GM04504 (cell line): ENCODE measurements around the gene PRIMA1.

Experiments
- DNase-seq: peaks from one replicate; pipeline ENCODE4 v3.0.0-alpha.2; 2012; ENCODE audit warnings: low read depth

Gene PRIMA1

DNA sequence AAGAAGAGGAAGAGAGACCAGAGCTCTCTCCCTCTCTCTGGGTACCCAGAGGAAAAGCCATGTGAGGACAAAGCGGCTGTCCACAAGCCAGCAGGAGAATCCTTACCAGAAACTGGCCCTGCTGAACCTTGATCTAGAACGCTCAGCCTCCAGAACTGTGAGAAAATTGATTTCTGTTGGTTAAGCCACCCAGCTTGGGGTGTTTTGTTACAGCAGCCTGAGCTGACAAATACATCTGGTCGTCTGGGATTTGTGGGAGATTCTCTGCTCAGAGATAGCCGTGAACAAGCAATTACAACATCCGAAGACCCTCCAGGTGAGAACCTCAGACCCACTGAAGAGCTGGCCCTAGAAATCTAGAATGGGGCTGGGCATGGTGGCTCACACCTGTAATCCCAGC, 6.5 kb upstream of the PRIMA1 start:
- DNase-seq = no peak

DNA sequence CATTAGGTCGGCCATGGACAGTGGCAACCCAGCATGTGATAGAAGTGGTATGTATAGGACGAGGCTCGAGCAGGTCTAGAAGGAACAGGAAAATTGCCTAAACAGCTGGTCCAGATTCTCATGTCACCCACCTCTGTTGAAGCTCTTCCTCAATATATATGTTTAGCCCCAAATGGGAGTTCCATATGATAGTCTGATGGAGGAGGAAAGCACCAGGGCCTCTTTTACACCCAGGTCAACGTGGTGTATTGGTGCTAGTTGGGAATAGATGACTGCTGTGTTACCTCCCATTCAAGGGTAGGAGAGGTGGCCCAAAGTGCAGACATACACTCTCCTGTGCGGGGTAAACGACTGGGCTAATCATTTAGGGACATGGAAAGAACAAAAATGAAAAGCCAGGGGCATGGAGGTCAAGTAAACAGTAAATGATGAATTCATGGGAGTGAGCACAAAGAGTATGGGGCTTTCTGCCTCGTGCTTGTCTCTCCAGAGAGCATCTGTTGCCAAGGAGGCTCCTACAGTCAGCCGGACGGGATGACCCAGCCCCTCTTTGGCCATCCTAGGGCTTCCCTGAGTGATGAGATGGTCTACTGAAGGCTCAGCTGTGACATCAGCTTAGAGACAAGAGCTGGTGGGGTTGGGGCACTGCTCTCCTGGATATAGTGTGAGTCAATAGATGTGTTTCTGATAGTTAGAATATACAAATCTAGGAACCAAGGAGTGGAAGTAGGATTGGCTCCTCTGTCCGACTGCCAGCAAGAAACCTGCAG, 5.5 kb upstream of the PRIMA1 start:
- no peak for DNase-seq

GRCh38 chr14:93792391-93792790, 4.1 kb upstream of the PRIMA1 start:
- no peak for DNase-seq

GRCh38 chr14:93790966-93791365, 2.7 kb upstream of the PRIMA1 start:
- no peak for DNase-seq

GRCh38 chr14:93789228-93790130, 1.2 kb upstream of the PRIMA1 start:
- no peak for DNase-seq

- no peak for DNase-seq
Measured at GRCh38 chr14:93788543-93789227, 400 bp upstream of the PRIMA1 start.

DNA sequence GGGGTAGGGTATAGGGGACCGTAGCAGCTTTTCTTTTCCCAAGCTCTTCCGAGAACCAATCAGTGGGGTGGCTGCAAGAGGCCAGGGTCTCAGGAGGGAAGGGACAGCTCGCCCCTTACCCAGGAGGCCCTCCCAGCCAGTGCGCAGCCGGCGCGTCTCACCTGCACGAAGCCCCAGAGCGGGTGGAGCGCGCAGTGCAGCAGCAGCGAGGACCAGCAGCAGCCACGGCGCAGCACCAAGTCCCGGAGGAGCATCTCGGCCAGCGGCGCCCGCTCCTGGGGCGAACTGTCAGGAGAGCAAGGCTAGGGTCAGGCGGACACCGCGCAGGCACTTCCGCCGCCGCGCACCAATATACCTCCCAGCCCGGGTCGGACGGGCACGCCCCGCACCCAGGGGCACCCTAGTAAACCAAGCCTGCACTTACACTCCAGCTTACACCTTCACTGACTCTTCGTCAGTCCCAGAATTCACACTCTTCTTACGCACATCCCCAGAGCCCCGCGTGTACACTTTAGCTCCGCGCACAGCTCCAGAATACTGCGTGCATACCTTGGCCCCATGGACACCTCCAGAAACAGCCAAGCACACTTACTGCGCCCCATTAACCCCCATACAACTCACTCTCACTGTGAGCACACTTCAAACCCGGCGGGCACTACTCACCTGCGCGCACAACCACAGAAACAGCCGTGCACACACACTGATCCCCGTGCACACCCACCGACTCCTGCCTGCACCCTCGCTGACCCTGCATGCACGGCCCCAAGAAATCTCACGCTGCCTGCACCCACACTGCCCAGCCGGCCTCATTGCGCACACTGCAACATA, 606 bp downstream of the PRIMA1 start:
- DNase-seq = no peak

GRCh38 chr14:93785423-93785822, 2.9 kb downstream of the PRIMA1 start:
- DNase-seq = no peak

DNA sequence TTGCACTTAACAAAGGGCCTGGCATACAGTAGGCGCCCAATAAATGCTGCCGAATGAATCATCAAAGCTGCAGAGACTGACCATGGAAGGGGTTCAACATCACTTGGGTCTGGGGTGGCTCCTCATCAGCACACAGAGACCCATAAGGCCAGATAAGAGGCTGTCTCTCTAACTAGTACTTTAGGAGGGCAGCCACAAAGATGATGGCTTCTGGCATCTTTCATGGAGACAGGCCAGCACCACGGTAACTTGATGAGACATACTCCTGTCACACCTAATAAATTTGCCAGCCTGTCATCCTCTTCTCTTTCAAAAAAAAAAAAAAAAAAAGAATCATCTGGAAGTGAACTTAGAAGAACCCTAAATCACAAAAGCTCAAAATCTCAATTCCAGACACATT, 3.4 kb downstream of the PRIMA1 start:
- no peak for DNase-seq

DNA sequence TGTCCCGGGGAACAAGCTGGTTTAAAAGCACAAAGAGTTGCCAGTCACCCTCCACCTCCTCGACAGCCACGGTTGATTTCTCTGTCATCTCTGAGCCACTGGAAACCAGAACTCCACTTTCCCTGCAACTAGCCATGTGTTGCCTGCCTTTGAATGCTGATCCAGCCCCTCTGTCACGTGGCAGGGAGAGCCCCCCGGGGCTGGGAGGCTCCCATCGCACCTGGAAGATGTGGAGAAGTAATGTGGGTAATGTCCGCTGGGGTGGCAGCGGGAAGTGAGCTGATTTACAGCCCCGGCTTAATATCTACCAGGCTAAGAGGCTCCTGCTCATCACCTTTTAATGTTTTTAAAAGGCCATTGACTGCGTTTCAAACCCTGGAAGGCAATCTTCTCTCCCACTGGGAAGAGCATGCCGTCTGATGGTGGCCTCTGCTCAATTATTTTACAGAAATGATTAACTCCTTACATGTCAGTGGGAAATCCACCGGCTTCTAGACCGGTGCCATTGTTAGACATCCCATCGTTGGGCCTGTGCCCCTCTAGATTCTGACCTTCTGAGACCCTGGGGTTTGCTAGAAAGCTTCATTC, 7.4 kb downstream of the PRIMA1 start:
- DNase-seq = no peak

DNA sequence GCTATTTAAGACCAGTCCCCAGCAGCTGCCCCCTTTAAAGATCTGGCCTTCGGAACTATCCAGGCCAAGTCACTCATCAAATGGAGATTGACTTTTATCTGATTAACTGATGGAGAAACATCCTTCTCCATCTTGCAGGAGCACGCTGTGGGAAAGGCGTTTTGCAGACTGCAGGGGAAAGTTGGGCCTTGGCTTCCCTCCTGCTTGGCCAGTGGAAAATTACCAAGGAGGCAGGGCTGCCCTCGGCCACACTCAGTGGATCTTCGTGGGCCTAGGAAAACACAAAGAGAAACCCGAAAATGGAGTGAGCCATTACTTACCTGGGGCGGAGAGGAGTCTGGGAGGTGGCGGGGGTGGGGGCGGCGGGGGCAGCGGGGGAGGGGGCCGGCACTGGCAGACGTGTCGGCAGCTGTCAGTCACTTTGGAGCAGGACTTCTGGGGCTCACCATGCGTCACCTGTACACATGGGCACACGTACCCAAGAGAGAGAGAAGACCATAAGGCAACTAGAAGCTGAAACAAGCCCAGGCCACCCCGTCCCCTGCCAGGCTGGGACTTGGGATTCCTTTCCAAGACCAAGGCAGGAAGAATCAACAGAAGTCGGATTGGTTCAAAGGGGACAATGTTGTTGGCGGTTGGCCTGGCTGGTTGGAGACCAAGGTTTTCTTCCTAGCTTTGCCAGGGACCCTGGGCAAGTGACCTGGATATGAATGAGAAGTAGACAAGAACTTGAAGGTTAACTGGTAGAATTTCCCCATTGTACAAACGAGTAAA, 9.2 kb downstream of the PRIMA1 start:
- no peak for DNase-seq

DNA sequence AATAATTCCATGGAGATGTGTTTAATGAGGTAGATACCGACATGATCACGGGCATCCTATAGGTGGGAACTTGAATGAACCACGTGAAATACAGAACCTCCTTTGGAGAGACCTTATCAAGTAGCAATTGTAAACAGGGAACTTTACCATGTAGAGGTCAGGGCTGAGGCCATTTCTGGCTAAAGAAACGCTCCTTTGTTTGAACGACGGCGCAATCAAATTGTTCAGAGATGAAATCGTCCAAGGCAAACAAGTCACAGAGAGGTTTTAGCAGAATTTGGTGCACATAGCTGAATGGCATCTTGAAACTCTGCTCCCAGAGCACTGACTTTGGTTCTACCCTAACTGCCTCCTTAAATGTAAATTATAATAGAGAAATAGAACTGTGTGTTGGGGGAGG, 9.8 kb downstream of the PRIMA1 start:
- no peak for DNase-seq

GRCh38 chr14:93775744-93776143, 12.5 kb downstream of the PRIMA1 start:
- no peak for DNase-seq

DNA sequence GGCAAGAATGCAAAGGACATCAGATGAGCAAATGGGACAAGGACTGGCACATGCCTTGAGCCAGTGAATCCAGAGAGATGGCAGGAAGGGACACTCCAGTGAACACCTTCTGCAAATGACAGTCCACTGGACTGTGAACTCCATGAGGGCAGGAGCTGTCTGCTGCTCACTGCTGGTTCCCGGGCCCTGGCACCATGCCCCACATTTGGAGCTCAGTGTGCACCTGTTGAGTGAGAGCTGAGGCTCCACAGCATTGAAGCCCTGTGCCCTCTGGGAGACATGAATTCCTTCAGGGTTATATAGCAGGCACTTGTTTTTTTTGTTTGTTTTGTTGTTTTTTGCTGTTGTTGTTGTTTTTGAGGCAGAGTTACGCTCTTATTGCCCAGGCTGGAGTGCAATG, 13.1 kb downstream of the PRIMA1 start:
- DNase-seq = no peak

DNA sequence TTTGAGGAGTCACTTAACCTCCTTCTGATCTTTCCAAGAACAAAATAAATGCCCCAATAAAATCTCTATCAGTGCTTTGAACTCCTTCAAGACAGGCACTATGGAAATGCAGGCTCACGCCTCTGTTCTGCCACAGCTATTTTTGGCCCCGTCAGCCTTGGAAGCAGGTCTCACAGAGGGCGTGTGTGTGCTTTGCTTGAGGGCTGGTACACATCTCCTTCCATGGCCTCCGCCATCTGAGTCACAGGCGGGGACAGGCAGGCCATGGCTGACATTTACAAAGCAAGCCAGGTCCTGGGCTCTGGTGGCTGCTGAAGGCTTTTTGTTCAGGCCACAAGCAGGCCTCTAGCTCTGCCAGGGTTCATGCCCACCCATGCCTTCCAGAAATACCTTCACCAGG, 16.0 kb downstream of the PRIMA1 start:
- no peak for DNase-seq

DNA sequence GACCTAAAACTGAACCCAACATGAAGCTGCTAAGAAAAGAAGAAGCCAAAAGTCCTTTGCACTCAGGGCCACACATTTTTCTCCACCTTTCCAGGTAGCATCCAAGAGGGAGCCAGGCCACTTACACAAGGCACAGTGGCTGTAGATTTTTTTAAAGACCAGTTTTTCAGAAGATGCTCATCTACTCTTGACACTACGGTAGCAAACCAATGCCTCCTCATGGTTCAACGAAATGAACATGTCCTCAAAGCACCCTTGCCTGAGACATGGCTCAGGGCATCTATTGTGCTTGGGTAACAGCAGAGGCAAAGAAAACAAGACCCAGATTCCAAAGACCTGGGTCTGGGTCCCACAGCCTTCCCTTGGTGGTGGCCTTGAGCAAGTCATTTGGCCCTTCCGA, 22.3 kb downstream of the PRIMA1 start:
- no peak for DNase-seq

GRCh38 chr14:93765155-93765554, 23.1 kb downstream of the PRIMA1 start:
- DNase-seq = no peak

DNA sequence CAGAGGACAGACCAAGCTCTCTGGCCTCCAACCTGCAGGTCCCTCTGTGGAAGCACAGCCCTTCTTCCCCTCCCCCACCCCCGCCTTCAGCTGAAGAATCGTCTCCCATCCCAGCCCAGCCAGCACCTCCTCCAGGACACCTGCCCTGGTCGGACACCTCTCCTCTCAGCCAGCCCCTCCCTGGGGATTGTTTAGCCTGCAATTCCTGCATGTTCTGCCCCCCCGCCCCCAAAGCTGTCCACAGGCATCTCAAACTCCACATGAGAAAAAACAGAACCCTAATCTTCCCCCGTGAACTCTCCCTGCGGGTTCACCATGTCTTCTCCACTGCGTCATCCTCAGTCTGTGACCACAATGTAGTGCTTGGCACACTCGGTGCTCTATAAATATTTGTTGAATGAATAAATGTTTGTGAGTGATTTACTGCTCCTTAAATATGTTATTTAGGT, 24.1 kb downstream of the PRIMA1 start:
- no peak for DNase-seq

DNA sequence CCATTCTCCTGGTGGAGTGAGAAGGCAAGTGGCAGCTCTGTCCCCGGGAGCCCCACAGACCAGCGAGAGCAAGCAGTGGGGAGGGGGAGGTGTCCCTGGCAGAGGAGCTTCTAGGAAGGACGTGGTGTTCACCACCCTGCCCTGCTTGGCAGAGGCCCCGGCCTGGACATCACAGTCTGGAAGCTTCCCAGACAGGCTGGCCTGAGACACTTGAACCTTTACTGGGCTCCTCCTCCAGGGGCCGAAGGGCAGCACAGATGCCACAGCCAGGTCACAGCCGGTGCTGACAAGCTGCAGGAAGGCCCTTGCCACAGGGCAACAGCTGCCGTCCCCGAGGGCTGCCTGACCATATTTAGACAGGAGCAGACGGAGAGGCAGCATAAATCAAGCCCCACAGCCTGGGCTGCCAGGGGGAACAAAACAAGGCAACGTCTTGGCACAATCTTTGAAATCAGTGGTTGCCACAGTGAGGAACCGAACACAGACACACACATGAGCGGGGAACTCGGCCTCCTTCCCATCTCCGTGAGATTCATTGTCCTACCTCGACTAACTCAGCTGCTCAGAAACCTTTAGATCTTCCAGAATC, 28.5 kb downstream of the PRIMA1 start:
- DNase-seq = no peak

GRCh38 chr14:93757206-93757605, 31.1 kb downstream of the PRIMA1 start:
- DNase-seq = no peak
